ENCODE results near the gene ANO8. TPM values are rescaled to one million over a fixed set of nuclear protein-coding genes. Genes with fewer than 3 reads are reported as not detected.

ANO8 gene
- total RNA-seq, 1 experiment from 2014 or later = 0.82 TPM

- H2AFZ ChIP-seq (ENCODE audit: low read length) = no peak overlapping the region
- DNase-seq = peak; percentile 85
- no peak overlapping the region for H3K4me3 ChIP-seq (ENCODE audit: low read length)
- H3K9me2 ChIP-seq (replicated peaks; ENCODE audit: insufficient read depth, low read length) = no peaks in the 10 kb centered on the region
- H3K4me2 ChIP-seq (ENCODE audit: low read depth, low read length, poor library complexity, severe bottlenecking) = no peak overlapping the region
- no peak overlapping the region for H3K9ac ChIP-seq (ENCODE audit: low read length)
- H3K9me3 ChIP-seq (ENCODE audit: low read length) = no peaks in the 10 kb centered on the region
- H4K20me1 ChIP-seq (ENCODE audit: insufficient read depth, low read depth, low read length) = no peaks in the 10 kb centered on the region
- H3K79me2 ChIP-seq (ENCODE audit: low read length) = peaks cover 9% of the 10 kb centered on the region
- H3K27ac ChIP-seq (ENCODE audit: low read length) = no peak overlapping the region
- peaks cover 15% of the 10 kb centered on the region for H3K4me1 ChIP-seq (ENCODE audit: low read length)
- no peaks in the 10 kb centered on the region for H3K27me3 ChIP-seq (ENCODE audit: low read length)
- H3K36me3 ChIP-seq (ENCODE audit: insufficient read depth, low read length) = peaks cover 5% of the 10 kb centered on the region; the same call in 1 of the 2 replicates
Measured at GRCh38 chr19:17340302-17340870, 5.7 kb upstream of the ANO8 start.

GRCh38 chr19:17339088-17339741, 4.6 kb upstream of the ANO8 start:
- Histone ChIP-seq H3K9ac (ENCODE audit: low read length) (no peak overlapping the region), H3K79me2 (ENCODE audit: low read length) (peaks cover 9% of the 10 kb centered on the region), H4K20me1 (ENCODE audit: insufficient read depth, low read depth, low read length) (no peaks in the 10 kb centered on the region), H3K9me2 (replicated peaks; ENCODE audit: insufficient read depth, low read length) (no peaks in the 10 kb centered on the region), H2AFZ (ENCODE audit: low read length) (no peak overlapping the region), H3K4me2 (ENCODE audit: low read depth, low read length, poor library complexity, severe bottlenecking) (peak overlapping the region; percentile 99), H3K27me3 (ENCODE audit: low read length) (no peaks in the 10 kb centered on the region), H3K4me3 (ENCODE audit: low read length) (peak overlapping the region; percentile 91; the same call in 1 of the 2 replicates), H3K4me1 (ENCODE audit: low read length) (peaks cover 25% of the 10 kb centered on the region), H3K9me3 (ENCODE audit: low read length) (no peaks in the 10 kb centered on the region), H3K36me3 (ENCODE audit: insufficient read depth, low read length) (peaks cover 5% of the 10 kb centered on the region; the same call in 1 of the 2 replicates), H3K27ac (ENCODE audit: low read length) (no peak overlapping the region)
- peak; percentile 79 for DNase-seq

- peak overlapping the region; percentile 99 for H3K4me2 ChIP-seq (ENCODE audit: low read depth, low read length, poor library complexity, severe bottlenecking)
- peak overlapping the region; percentile 79 for H3K9ac ChIP-seq (ENCODE audit: low read length)
- H3K27me3 ChIP-seq (ENCODE audit: low read length) = no peaks in the 10 kb centered on the region
- no peaks in the 10 kb centered on the region for H4K20me1 ChIP-seq (ENCODE audit: insufficient read depth, low read depth, low read length)
- peak overlapping the region; percentile 91 for H3K4me3 ChIP-seq (ENCODE audit: low read length)
- H3K36me3 ChIP-seq (ENCODE audit: insufficient read depth, low read length) = peaks cover 5% of the 10 kb centered on the region; the same call in 1 of the 2 replicates
- H3K79me2 ChIP-seq (ENCODE audit: low read length) = peaks cover 9% of the 10 kb centered on the region
- peaks cover 30% of the 10 kb centered on the region for H3K4me1 ChIP-seq (ENCODE audit: low read length)
- no peak overlapping the region; the same call in 1 of the 2 replicates for H3K27ac ChIP-seq (ENCODE audit: low read length)
- no peak overlapping the region for H2AFZ ChIP-seq (ENCODE audit: low read length)
- no peak for DNase-seq
- H3K9me2 ChIP-seq (replicated peaks; ENCODE audit: insufficient read depth, low read length) = no peaks in the 10 kb centered on the region
- H3K9me3 ChIP-seq (ENCODE audit: low read length) = no peaks in the 10 kb centered on the region
Measured at GRCh38 chr19:17338433-17339078, 3.9 kb upstream of the ANO8 start.

- no peak overlapping the region for H2AFZ ChIP-seq (ENCODE audit: low read length)
Measured at GRCh38 chr19:17337675-17338432, 3.2 kb upstream of the ANO8 start.

GRCh38 chr19:17336872-17337674, 2.4 kb upstream of the ANO8 start, which contains the start of gene GTPBP3:
Gene GTPBP3 (plus strand): TSS chr19:17337553. CDS start chr19:17337612, 59 bp downstream.
- Histone ChIP-seq H3K27me3 (ENCODE audit: low read length) (no peaks in the 10 kb centered on the region), H3K36me3 (ENCODE audit: insufficient read depth, low read length) (peaks cover 5% of the 10 kb centered on the region; the same call in 1 of the 2 replicates), H3K9me3 (ENCODE audit: low read length) (no peaks in the 10 kb centered on the region), H3K4me2 (ENCODE audit: low read depth, low read length, poor library complexity, severe bottlenecking) (peak within 1 kb of the TSS; percentile 99), H3K27ac (ENCODE audit: low read length) (peak within 1 kb of the TSS; percentile 77), H3K4me1 (ENCODE audit: low read length) (peaks cover 30% of the 10 kb centered on the region), H3K4me3 (ENCODE audit: low read length) (peak within 1 kb of the TSS; percentile 91), H4K20me1 (ENCODE audit: insufficient read depth, low read depth, low read length) (no peaks in the 10 kb centered on the region), H3K9me2 (replicated peaks; ENCODE audit: insufficient read depth, low read length) (no peaks in the 10 kb centered on the region), H3K79me2 (ENCODE audit: low read length) (peaks cover 9% of the 10 kb centered on the region), H2AFZ (ENCODE audit: low read length) (peak within 1 kb of the TSS; percentile 98), H3K9ac (ENCODE audit: low read length) (peak within 1 kb of the TSS; percentile 92)
- DNase-seq = peak; percentile 99

More at GRCh38 chr19:17337675-17338432, 3.2 kb upstream of the ANO8 start:
- Histone ChIP-seq H3K4me2 (ENCODE audit: low read depth, low read length, poor library complexity, severe bottlenecking) (peak overlapping the region; percentile 99), H3K9ac (ENCODE audit: low read length) (peak overlapping the region; percentile 79), H3K36me3 (ENCODE audit: insufficient read depth, low read length) (peaks cover 5% of the 10 kb centered on the region; the same call in 1 of the 2 replicates), H4K20me1 (ENCODE audit: insufficient read depth, low read depth, low read length) (no peaks in the 10 kb centered on the region), H3K9me3 (ENCODE audit: low read length) (no peaks in the 10 kb centered on the region), H3K27me3 (ENCODE audit: low read length) (no peaks in the 10 kb centered on the region), H3K27ac (ENCODE audit: low read length) (peak overlapping the region; percentile 50), H3K9me2 (replicated peaks; ENCODE audit: insufficient read depth, low read length) (no peaks in the 10 kb centered on the region), H3K4me1 (ENCODE audit: low read length) (peaks cover 30% of the 10 kb centered on the region), H3K79me2 (ENCODE audit: low read length) (peaks cover 9% of the 10 kb centered on the region), H3K4me3 (ENCODE audit: low read length) (peak overlapping the region; percentile 91)
- DNase-seq = peak; percentile 81

- Histone ChIP-seq H3K4me2 (ENCODE audit: low read depth, low read length, poor library complexity, severe bottlenecking) (peak overlapping the region; percentile 94), H3K9ac (ENCODE audit: low read length) (no peak overlapping the region), H2AFZ (ENCODE audit: low read length) (no peak overlapping the region), H3K36me3 (ENCODE audit: insufficient read depth, low read length) (no peaks in the 10 kb centered on the region), H3K4me3 (ENCODE audit: low read length) (peak overlapping the region; percentile 73; the same call in 1 of the 2 replicates), H3K9me3 (ENCODE audit: low read length) (no peaks in the 10 kb centered on the region), H3K27me3 (ENCODE audit: low read length) (no peaks in the 10 kb centered on the region), H3K4me1 (ENCODE audit: low read length) (peaks cover 30% of the 10 kb centered on the region), H3K79me2 (ENCODE audit: low read length) (peaks cover 9% of the 10 kb centered on the region), H3K9me2 (replicated peaks; ENCODE audit: insufficient read depth, low read length) (no peaks in the 10 kb centered on the region), H3K27ac (ENCODE audit: low read length) (no peak overlapping the region), H4K20me1 (ENCODE audit: insufficient read depth, low read depth, low read length) (no peaks in the 10 kb centered on the region)
- DNase-seq = no peak
Measured at GRCh38 chr19:17335575-17335974, 920 bp upstream of the ANO8 start.

- Histone ChIP-seq H3K4me1 (ENCODE audit: low read length) (peaks cover 28% of the 10 kb centered on the region), H4K20me1 (ENCODE audit: insufficient read depth, low read depth, low read length) (no peaks in the 10 kb centered on the region)
Measured at GRCh38 chr19:17333611-17334413, 843 bp downstream of the ANO8 start.

More at GRCh38 chr19:17333611-17334413, 843 bp downstream of the ANO8 start:
- H3K4me2 ChIP-seq (ENCODE audit: low read depth, low read length, poor library complexity, severe bottlenecking) = peak overlapping the region; percentile 94
- no peaks in the 10 kb centered on the region for H3K36me3 ChIP-seq (ENCODE audit: insufficient read depth, low read length)
- H2AFZ ChIP-seq (ENCODE audit: low read length) = peak overlapping the region; percentile 84; the same call in 1 of the 2 replicates
- peak; percentile 61 for DNase-seq
- H3K27ac ChIP-seq (ENCODE audit: low read length) = no peak overlapping the region
- H3K9me2 ChIP-seq (replicated peaks; ENCODE audit: insufficient read depth, low read length) = no peaks in the 10 kb centered on the region
- H3K27me3 ChIP-seq (ENCODE audit: low read length) = no peaks in the 10 kb centered on the region
- H3K9me3 ChIP-seq (ENCODE audit: low read length) = no peaks in the 10 kb centered on the region
- peak overlapping the region; percentile 73 for H3K4me3 ChIP-seq (ENCODE audit: low read length)
- H3K9ac ChIP-seq (ENCODE audit: low read length) = peak overlapping the region; percentile 72
- H3K79me2 ChIP-seq (ENCODE audit: low read length) = peaks cover 9% of the 10 kb centered on the region

Data from Karpas-422 (cell line).